GM11168 (cell line): ENCODE data around the gene GLRX.

Source experiments
- in situ Hi-C: fragments of 300-500 bp; cut with MboI; formaldehyde crosslinking; loops from one replicate; pipeline ENCODE4 v1.12.0; 2022; ENCODE audit warnings: low sequenced_read_pairs; ENCODE audit not compliant: unreplicated experiment

The GLRX gene

DNA sequence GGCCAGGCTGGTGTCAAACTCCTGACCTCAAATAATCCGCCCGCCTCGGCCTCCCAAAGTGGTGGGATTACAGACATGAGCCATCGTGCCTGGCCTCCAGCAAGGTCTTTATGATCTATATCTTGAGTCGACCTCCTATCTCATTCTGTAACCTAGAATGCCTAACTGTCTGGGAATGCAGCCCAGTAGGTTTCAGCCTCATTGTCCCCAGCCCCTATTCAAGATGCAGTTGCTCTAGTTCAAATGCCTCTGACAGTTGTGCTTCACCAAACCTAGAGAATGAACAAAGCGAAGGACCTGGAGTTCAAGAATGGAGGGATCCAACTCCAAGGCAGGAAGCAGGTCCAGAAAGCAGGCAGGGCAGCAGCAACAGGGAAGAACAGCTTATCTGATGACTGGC is 30.8 kb downstream of the GLRX start:
- in situ Hi-C loops: no loop called here

DNA sequence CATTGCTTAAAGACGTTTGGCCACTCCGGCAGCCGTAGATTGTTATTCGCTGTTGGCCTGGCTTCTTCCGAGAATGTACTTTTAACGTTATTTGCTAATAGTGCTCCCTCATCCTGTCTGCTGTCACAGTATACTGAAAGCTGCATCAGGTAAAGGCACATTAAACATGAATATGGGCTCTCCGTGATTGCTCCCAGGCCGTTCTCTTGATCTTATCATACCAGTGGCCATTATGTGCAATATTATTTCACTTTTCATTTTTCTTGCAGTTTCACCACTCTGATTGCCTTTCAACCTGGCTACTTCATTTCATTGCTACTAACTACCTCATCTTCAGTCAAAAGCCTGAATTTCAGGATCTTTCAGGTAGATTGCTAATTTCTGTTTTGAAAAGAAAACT is 34.0 kb downstream of the GLRX start:
- in situ Hi-C loops: no loop called here

DNA sequence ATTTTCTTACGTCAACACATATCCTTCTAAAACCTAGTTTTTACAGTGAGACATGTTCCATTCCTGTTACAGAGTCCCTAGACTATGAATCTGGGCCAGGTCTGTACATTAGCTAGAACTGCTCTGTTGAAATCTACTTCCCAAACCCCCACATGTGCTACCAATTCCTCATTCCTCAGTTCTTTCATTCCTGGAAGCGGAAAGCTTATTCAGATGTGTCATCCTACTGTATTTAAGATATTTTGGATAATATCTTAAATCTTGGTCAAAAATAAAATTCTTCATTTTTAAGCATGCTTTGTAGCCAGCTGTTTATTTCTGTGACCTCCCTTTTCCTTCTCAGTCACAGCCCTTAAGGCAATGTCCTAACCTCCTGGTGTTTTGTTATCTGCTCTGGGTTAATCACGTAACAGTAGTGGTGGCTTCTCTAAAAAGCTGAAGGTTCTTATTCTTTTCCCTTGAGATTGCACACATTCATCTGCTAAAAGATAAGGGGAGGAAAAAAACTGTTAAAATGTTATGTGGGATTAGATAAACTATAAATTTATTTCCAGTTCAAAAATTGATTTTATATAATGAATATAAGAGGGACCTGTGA is 35.6 kb downstream of the GLRX start:
- in situ Hi-C loops: no loop called here

DNA sequence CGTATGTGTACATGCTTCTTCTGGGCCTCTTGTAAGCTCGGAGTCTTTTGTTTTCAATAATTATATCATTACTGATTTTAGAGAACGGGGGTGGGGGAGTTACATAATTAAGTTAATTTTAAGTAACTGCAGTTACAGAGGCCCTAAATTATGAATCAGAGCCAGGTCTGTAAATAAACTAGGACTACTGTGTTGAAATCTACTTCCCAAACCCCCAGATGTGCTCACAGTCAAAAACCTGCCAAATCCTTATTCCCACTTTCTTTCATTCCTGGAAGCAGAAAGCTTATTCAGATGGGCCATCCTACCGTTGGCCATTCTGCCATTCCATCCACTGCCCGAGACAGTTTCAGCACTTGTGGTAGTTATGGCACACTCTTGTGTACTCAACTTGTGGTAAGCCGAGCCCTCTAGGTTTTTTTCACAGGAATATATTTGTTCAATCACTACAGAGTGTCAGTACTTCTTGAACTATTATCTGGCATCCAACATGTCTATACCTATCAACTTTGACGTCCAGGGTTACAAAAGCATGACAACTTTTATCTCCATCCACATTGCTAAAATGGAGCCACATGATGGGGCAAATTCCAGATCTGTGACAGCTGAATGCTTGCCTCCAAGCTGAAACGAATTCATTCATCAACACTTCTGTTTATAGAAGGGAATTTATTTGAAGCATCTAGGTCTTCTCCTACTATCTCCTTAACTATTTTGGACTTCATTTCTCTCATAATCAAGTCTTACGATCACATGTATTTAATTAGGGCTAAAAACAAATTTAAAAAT is 37.8 kb downstream of the GLRX start:
- in situ Hi-C loops: no loop called here

DNA sequence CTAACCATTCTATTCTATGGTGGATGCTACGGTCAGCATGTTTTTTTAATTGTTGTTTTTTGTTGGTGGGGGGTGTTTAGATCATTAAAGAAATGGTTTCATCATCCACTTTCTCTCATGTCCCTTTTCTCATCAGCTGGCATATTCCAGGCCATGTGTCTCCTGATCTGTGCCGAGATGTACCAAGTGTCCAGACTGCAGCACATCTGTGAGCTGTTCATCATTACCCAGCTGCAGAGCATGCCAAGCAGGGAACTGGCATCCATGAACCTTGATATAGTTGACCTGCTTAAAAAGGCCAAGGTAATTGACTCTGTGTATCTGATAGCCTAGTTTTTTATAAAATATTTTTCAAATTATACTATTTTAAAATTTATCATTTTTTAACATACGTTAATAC is 38.9 kb downstream of the GLRX start:
- in situ Hi-C loops: no loop called here

DNA sequence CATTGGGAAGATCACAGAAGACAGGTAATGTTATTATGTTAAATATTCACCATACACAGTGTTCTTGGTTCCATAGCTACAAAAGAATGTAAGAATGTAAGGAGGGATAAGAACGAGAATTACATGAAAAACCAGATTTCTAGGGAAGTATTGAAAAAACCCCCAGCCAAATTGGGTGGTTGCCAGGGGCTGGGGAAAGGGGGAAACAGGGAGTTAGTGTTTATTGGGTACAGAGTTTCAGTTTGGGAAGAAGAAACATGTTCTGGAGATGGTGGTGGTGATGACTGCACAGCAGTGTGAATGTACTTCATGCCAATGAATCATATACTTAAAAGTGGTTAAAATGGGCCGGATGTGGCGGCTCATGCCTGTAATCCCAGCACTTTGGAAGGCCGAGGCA is 40.3 kb downstream of the GLRX start:
- in situ Hi-C loops: no loop called here

DNA sequence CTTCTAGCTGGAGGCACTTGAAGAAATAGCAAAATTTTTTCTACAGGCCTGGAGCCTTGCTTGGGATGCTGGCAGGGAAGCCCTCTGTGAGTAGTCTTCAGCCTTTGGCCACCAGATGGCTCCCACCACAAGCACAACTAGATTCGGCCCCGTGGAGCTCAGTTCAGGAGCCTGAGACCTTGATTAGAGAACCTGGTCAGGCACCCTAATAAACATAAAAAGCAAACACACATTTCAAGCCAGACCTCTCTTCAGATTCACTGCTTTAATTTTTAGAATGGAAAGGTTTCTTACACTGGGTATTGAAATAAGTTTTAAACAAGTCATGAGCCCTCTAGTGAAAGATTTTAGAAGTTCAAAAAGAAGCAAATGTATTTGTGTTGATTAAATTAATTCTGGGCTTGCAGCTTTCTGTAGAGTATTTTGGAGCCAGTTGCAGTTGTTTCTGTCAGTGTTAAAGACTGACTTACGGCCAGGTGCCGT is 41.4 kb downstream of the GLRX start:
- in situ Hi-C loops: no loop called here

DNA sequence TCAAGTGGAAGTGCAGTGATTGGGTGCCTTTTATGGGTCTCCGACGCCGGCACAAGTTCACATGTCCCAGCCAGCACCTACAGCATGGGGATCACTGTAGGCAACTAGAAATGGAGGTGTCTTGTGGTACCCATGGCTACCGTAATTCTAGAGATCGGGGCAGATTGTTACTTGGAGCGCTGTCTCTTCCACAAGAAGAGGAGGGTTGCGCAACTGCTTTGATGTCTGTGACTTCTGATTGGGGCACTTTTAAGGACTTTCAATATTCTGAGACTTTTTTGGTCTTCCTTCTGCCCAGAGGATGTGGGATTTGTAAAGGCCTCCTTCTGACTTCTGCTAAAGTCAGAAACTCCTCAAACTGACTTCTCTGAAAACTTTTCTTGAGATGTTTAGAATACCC is 41.9 kb downstream of the GLRX start:
- in situ Hi-C loops: no loop called here

DNA sequence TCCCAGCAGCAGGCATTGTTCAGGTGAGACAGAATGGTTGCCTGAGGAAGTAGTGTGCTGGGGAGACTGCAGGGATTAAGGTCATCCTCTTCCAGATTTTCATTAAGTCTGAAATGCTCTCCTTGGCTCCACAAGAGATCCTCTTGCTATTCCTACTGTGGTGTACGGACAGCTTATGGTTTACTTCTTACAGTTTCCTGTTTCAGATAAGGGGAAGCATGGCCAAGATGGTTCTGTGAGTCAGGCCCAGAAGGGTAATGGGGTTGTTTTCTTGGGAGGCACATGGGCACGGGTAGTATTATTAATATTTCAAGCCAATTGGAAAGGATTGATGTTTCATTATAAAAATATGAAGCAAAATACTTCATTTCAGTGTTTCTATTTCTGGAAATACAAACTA is 42.9 kb downstream of the GLRX start:
- in situ Hi-C loops: loop anchor here (5.0 kb wide), 1 partner anchor 68 kb away; no protein-coding TSS in a partner anchor

DNA sequence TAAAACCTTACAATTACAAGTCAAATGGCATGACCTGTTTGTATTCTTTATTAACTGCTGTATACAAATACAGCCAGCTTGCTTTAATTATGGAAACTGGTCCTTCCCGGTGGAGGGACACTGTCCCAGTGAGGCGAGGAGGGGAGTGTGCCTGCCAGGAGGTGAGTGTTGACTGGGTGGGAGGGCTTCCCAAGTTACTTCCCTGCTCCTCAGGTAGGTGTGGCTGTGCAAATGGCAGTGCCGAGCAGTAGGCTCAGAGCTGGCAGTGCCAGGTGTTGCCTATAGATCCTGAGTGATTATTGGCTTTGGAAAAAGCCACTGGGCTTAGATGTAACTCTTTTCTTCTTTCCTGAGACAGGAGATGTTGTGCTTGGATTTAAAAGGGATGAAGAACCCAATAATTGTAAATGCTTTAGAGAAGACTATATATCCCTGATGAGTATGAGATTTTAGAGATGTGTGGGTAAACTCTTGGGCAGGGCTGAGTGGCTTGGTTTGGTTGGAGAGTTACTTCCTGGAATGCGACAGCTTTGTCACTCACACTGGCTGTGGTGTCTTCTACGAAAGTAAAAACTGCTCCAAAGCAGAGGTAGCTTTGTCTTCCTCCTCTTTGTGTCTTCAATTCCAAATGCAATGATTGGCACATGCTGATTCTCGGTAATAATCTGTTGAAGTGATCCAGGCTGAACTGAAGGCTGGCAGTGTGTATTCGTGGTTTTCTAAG is 43.7 kb downstream of the GLRX start:
- in situ Hi-C loops: loop anchor here (5.0 kb wide), 1 partner anchor 68 kb away; no protein-coding TSS in a partner anchor

DNA sequence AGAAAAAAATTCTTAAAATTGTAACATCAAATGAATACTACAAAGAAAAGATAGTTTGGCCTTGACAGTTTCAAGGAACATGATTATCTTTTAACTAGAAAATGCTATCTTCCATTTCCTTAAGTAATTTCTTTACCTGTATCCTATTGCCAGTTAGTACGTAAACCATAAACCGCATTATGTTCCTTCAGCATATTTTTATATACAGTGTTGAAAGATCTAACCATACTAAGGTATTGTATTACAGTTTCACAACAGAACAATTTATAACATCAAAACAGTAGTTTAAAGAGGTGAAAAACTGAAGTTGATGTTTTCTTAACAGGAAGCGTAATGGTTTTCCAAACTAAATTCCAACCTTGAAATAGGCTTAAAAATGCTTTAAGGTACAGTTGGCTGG is 45.1 kb downstream of the GLRX start:
- in situ Hi-C loops: loop anchor here (5.0 kb wide), 1 partner anchor 70 kb away; no protein-coding TSS in a partner anchor

DNA sequence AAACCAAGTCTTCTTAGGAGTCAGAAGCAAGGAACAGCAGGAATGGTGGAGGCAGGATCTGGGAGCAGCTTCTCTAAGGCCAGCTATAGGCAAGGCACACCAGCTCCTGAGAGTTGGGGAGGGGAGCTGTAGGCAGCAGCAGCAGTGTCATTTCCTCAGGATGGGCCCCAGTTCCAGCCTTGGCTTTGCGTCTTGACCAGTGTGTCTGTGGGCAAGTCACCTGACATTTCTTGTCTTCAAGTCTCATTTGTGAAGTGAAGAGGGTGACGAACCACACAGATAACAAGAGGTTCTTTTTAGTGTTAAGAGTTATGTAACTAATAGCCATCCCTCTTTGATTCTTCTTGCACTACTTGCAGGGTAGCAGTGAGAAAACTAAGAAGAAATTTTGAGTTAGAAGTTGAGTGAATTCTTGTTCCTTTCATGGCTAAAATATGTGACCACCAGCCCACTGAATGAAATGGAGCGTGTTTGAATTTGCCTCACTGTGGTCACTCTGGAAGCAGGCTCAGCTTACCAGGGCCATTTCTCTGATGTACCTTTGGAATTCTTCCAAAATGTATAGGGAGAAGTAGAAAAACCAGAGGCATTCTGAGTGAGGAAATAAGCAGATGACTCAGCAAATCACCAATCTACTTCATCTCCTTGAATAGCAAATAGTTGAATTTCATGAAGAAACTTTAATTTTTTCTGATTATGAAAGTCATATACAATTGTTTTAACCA is 49.0 kb downstream of the GLRX start:
- in situ Hi-C loops: no loop called here

DNA sequence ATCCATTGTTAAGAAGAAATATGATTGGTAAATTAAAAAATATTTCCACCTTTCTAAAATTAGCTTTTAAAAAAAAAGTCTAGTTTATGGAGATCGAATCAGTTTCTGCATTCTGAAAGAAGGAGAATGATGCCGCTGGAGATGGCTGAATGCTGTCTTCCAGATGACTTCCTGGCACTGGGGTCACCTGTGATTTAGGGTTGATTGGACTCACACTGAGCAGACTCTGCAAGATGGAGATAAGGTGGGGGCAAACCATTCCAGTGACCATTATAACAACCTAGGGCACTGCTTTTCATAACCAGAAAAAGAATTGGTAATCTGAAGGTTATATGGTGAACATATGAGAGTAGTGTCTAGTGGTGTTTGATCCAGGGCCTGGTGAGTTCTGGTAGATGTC is 50.6 kb downstream of the GLRX start:
- in situ Hi-C loops: no loop called here

DNA sequence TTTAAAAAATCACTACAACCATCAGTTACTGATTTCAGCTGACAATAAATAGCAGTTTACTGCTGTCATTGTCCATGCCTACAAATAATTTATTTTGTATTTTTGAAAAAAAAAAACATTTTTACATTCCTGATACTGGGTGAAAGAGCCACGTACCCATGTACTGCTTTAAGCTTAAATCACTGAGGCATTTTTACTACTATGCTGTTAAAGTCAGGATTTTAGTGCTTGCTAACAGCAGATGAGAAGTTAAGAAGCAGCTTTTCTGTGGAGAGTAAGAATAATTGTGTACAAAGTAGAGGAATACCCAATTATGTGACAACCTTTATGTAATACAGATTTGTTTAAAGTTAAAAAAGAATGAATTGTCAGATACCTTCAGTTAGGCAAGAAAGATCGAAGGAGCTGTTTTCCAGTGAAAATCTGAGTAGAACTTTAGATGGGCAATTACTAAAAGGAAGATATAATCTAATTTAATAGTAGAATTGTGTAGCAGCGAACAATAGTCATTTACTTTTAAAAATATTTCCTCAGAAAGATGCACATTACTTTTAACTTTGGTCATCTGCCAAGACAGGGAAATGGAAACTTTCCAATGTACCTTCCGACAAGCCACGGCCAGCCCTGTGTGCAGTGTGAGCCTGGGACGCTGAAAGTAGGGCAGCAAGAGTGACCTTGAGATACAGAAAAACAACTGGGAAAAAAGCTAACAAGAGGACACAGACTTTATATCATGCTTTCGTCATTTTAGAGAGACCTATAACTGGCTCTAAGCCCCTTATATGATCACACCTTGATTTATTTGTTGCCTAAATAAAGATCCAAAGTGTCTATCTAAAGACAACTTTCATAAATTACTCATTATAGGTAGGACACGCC is 51.5 kb downstream of the GLRX start:
- in situ Hi-C loops: no loop called here

DNA sequence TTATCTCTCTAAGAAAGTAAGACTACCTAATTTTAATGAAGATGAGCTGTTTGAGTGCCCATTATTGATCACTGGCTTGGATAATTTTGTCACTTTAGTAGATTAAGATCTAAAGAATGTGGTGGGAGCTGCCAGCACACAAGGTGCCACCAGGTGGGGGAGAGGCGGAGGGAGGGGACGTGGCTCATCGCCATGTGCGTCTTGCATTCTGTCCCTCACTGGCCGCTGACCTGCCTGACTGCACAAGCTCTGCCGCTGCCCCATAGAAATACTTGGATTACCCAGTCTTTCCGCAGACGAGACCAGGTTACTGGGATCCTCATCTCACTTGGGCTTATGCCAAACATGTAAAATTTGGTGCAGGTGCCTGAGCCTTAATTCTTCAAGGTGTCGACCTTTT is 53.8 kb downstream of the GLRX start:
- in situ Hi-C loops: no loop called here

DNA sequence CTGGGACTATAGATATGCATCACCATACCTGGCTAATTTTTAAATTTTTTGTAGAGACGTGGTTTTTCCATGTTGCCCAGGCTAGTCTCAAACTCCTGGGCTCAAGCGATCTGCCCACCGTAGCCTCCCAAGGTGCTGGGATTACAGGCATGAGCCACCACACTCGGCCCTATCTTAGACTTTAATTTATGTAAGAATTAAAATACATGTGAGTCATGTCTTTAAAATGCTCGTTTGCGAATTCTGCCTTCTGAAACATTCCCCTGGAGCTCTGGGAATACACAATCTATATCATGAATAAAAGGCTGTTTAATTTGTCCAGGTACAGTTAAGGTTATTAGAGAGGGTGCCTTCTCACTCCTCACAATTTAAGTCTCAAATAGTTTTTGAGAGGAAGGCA is 58.6 kb downstream of the GLRX start:
- in situ Hi-C loops: no loop called here
